RWPE2 (cell line): ENCODE data around the gene PLIN4.
"Not testable (repeated sequence)": the region's sequence is repeated elsewhere in the genome, so short reads cannot be mapped to it uniquely, and the experiment has no call there.

Experiments
- ATAC-seq: fragments of 200-7000 bp; cut with Tn5 transposase; 3 replicates; pipeline ENCODE4 v1.9.1; 2021; ENCODE audit warnings: low read depth
- DNase-seq: peaks from one replicate; pipeline ENCODE4 v3.0.0-alpha.2; 2020; ENCODE audit warnings: low spot score
- H3K27ac ChIP-seq: fragments of 450-650 bp; 2 replicates; pipeline ENCODE4 v1.5.1; 2017; ENCODE audit warnings: mild to moderate bottlenecking; ENCODE audit not compliant: poor library complexity, severe bottlenecking
- H3K27me3 ChIP-seq: fragments of 250-450 bp; sonication (Bioruptor Pico); 2 replicates; pipeline ENCODE4 v1.5.1; 2021; ENCODE audit warnings: mild to moderate bottlenecking, moderate library complexity; ENCODE audit not compliant: insufficient read depth, poor library complexity, severe bottlenecking
- H3K36me3 ChIP-seq: fragments of 250-450 bp; sonication (Bioruptor Pico); 2 replicates; pipeline ENCODE4 v1.5.1; 2020; ENCODE audit warnings: low read depth, mild to moderate bottlenecking, moderate library complexity
- H3K4me1 ChIP-seq: fragments of 250-450 bp; sonication (Bioruptor Pico); 2 replicates; pipeline ENCODE4 v1.5.1; 2021; ENCODE audit warnings: mild to moderate bottlenecking, moderate library complexity; ENCODE audit not compliant: insufficient read depth, poor library complexity, severe bottlenecking
- H3K4me3 ChIP-seq: fragments of 250-450 bp; sonication (Bioruptor Pico); 2 replicates; pipeline ENCODE4 v1.5.1; 2021; ENCODE audit warnings: mild to moderate bottlenecking, moderate library complexity; ENCODE audit not compliant: severe bottlenecking
- H3K9me3 ChIP-seq: fragments of 250-450 bp; sonication (Bioruptor Pico); 2 replicates; pipeline ENCODE4 v1.5.1; 2021; ENCODE audit warnings: mild to moderate bottlenecking, moderate library complexity; ENCODE audit not compliant: severe bottlenecking
- CTCF ChIP-seq: fragments of 450-650 bp; IDR thresholded peaks from one replicate; pipeline ENCODE4 v1.5.1; 2017; ENCODE audit warnings: mild to moderate bottlenecking, moderate library complexity; ENCODE audit not compliant: poor library complexity, severe bottlenecking

Gene PLIN4

GRCh38 chr19:4518345-4519171 lies at the start of gene PLIN4:
PLIN4 (minus strand) TSS chr19:4518486; CDS start chr19:4518272, 214 bp downstream.
- Histone ChIP-seq H3K27ac (no peak within 1 kb of the TSS), H3K36me3 (no peaks in the 10 kb centered on the region), H3K27me3 (no peaks in the 10 kb centered on the region), H3K4me1 (peaks cover 10% of the 10 kb centered on the region), H3K9me3 (no peaks in the 10 kb centered on the region), H3K4me3 (no peak within 1 kb of the TSS)
- peak; percentile 66 for ATAC-seq
- TF ChIP-seq CTCF: no peak
- DNase-seq: no peak

GRCh38 chr19:4567584-4568071 lies 49.3 kb upstream of the PLIN4 start:
- H3K27me3 ChIP-seq: no peaks in the 10 kb centered on the region
- ATAC-seq: peak; percentile 27; the same call in 2 of the 3 replicates
- no peaks in the 10 kb centered on the region for H3K4me1 ChIP-seq
- TF ChIP-seq CTCF: peak; percentile 62
- H3K27ac ChIP-seq: no peak overlapping the region
- DNase-seq: peak; percentile 58
- no peaks in the 10 kb centered on the region for H3K36me3 ChIP-seq
- H3K4me3 ChIP-seq: no peak overlapping the region
- H3K9me3 ChIP-seq: no peaks in the 10 kb centered on the region

- Histone ChIP-seq H3K36me3 (no peaks in the 10 kb centered on the region), H3K9me3 (no peaks in the 10 kb centered on the region), H3K27me3 (no peaks in the 10 kb centered on the region), H3K4me1 (no peaks in the 10 kb centered on the region), H3K4me3 (no peak overlapping the region), H3K27ac (no peak overlapping the region)
- DNase-seq: no peak
- TF ChIP-seq CTCF: no peak
- ATAC-seq: no peak
Observed at GRCh38 chr19:4566402-4567051, 48.2 kb upstream of the PLIN4 start.

GRCh38 chr19:4563562-4563961 lies 45.3 kb upstream of the PLIN4 start:
- DNase-seq, H3K27ac ChIP-seq, H3K9me3 ChIP-seq, H3K27me3 ChIP-seq, H3K36me3 ChIP-seq, H3K4me1 ChIP-seq, ATAC-seq, H3K4me3 ChIP-seq: not testable (repeated sequence)

GRCh38 chr19:4562085-4562484 lies 43.8 kb upstream of the PLIN4 start:
- H3K9me3 ChIP-seq, H3K4me3 ChIP-seq, DNase-seq, ATAC-seq, H3K36me3 ChIP-seq, H3K4me1 ChIP-seq, H3K27ac ChIP-seq, H3K27me3 ChIP-seq: not testable (repeated sequence)
